Choroid plexus epithelial cell (primary cell): ENCODE data around the gene KIRREL1.

Experiments used
- DNase-seq: peaks from one replicate; pipeline ENCODE4 v3.0.0-alpha.2; 2010; ENCODE audit warnings: low read depth
- H3K4me3 ChIP-seq: 2 replicates; pipeline ENCODE4 v1.5.1; 2011; ENCODE audit warnings: low read depth, mild to moderate bottlenecking, control low read depth, low read length, moderate library complexity
- CTCF ChIP-seq: conservative IDR thresholded peaks from 2 replicates; pipeline ENCODE4 v1.5.1; 2011; ENCODE audit warnings: low read depth, mild to moderate bottlenecking, control low read depth, inconsistent platforms, low read length, moderate library complexity

Gene KIRREL1

GRCh38 chr1:158013840-158014730 lies 20.6 kb downstream of the KIRREL1 start:
- no peak for TF ChIP-seq CTCF
- H3K4me3 ChIP-seq: no peak overlapping the region
- peak; percentile 67 for DNase-seq

- TF ChIP-seq CTCF: no peak
- no peak for DNase-seq
- no peak overlapping the region for H3K4me3 ChIP-seq
Observed at GRCh38 chr1:158014731-158015320, 21.4 kb downstream of the KIRREL1 start.

- no peak for DNase-seq
- no peak for TF ChIP-seq CTCF
- no peak overlapping the region for H3K4me3 ChIP-seq
Observed at GRCh38 chr1:158016651-158017335, 23.3 kb downstream of the KIRREL1 start.

- no peak for DNase-seq
- H3K4me3 ChIP-seq: no peak overlapping the region
- TF ChIP-seq CTCF: no peak
Observed at GRCh38 chr1:158017800-158018595, 24.6 kb downstream of the KIRREL1 start.

- peak; percentile 96 for DNase-seq
- H3K4me3 ChIP-seq: peak overlapping the region; percentile 12
- no peak for TF ChIP-seq CTCF
Observed at GRCh38 chr1:158019171-158019868, 25.9 kb downstream of the KIRREL1 start.

GRCh38 chr1:158020259-158020885 lies 26.9 kb downstream of the KIRREL1 start:
- TF ChIP-seq CTCF: no peak
- no peak overlapping the region for H3K4me3 ChIP-seq

More at GRCh38 chr1:158020259-158020885, 26.9 kb downstream of the KIRREL1 start:
- DNase-seq: no peak
